Duodenal mucosa (tissue), 2 donors: ENCODE measurements around the gene FAM181B.

Experiments used
- H3K27ac ChIP-seq: one replicate; pipeline ENCODE4 v1.7.0; 2013; ENCODE audit warnings: low read depth, low read length
- H3K27me3 ChIP-seq, 2 donors: one replicate each; pipeline ENCODE4 v1.7.0; 2013; ENCODE audit warnings: low read length in 2 of 2, control low read depth in 1 of 2; ENCODE audit not compliant: insufficient read depth in 2 of 2, control insufficient read depth in 1 of 2
- H3K36me3 ChIP-seq, 2 donors: one replicate each; pipeline ENCODE4 v1.7.0; 2013; ENCODE audit warnings: low read length in 2 of 2, control low read depth in 1 of 2; ENCODE audit not compliant: insufficient read depth in 2 of 2, control insufficient read depth in 1 of 2
- H3K4me1 ChIP-seq, 2 donors: one replicate each; pipeline ENCODE4 v1.7.0; 2013; ENCODE audit warnings: low read length in 2 of 2, control low read depth in 1 of 2; ENCODE audit not compliant: insufficient read depth in 2 of 2, control insufficient read depth in 1 of 2
- H3K4me3 ChIP-seq, 2 donors: one replicate each; pipeline ENCODE4 v1.7.0; 2013; ENCODE audit warnings: low read length in 2 of 2, low read depth in 1 of 2
- H3K9ac ChIP-seq, 2 donors: one replicate each; pipeline ENCODE4 v1.7.0; 2013; ENCODE audit warnings: low read length in 2 of 2, low read depth in 1 of 2
- H3K9me3 ChIP-seq, 2 donors: one replicate each; pipeline ENCODE4 v1.7.0; 2013; ENCODE audit warnings: low read length in 2 of 2, control low read depth in 1 of 2; ENCODE audit not compliant: control insufficient read depth in 1 of 2

Gene FAM181B

GRCh38 chr11:82732734-82733443 is 775 bp downstream of the FAM181B start:
- Histone ChIP-seq H3K9me3 (no peaks in the 10 kb centered on the region), H3K4me3 (peak overlapping the region; percentile 44 to 65), H3K4me1 (no peaks in the 10 kb centered on the region), H3K9ac (peak overlapping the region in 1 of 2 donors; percentile 18), H3K36me3 (no peaks in the 10 kb centered on the region), H3K27me3 (peaks cover 42 to 43% of the 10 kb centered on the region in 2 donors), H3K27ac (no peak overlapping the region)

GRCh38 chr11:82732348-82732733 is 1.3 kb downstream of the FAM181B start:
- Histone ChIP-seq H3K4me3 (peak overlapping the region in 1 of 2 donors; percentile 43), H3K9ac (no peak overlapping the region)

GRCh38 chr11:82731691-82732277 is 1.9 kb downstream of the FAM181B start:
- no peak overlapping the region for H3K9ac ChIP-seq
- H3K4me3 ChIP-seq: no peak overlapping the region
- no peaks in the 10 kb centered on the region for H3K9me3 ChIP-seq
- peaks cover 42 to 47% of the 10 kb centered on the region in 2 donors for H3K27me3 ChIP-seq
- H3K36me3 ChIP-seq: no peaks in the 10 kb centered on the region
- H3K27ac ChIP-seq: no peak overlapping the region
- no peaks in the 10 kb centered on the region for H3K4me1 ChIP-seq

More at GRCh38 chr11:82732348-82732733, 1.3 kb downstream of the FAM181B start:
- Histone ChIP-seq H3K4me1 (no peaks in the 10 kb centered on the region), H3K27me3 (peaks cover 42 to 44% of the 10 kb centered on the region in 2 donors), H3K9me3 (no peaks in the 10 kb centered on the region), H3K36me3 (no peaks in the 10 kb centered on the region), H3K27ac (no peak overlapping the region)

GRCh38 chr11:82730754-82731153 is 2.9 kb downstream of the FAM181B start:
- Histone ChIP-seq H3K4me1 (no peaks in the 10 kb centered on the region), H3K9ac (no peak overlapping the region), H3K36me3 (no peaks in the 10 kb centered on the region), H3K4me3 (no peak overlapping the region), H3K27ac (no peak overlapping the region), H3K9me3 (no peaks in the 10 kb centered on the region), H3K27me3 (peaks cover 42 to 47% of the 10 kb centered on the region in 2 donors)

GRCh38 chr11:82730286-82730685 is 3.4 kb downstream of the FAM181B start:
- no peaks in the 10 kb centered on the region for H3K4me1 ChIP-seq
- no peaks in the 10 kb centered on the region for H3K9me3 ChIP-seq
- no peak overlapping the region for H3K9ac ChIP-seq
- H3K27ac ChIP-seq: no peak overlapping the region
- H3K36me3 ChIP-seq: no peaks in the 10 kb centered on the region
- H3K27me3 ChIP-seq: peaks cover 42 to 47% of the 10 kb centered on the region in 2 donors
- H3K4me3 ChIP-seq: no peak overlapping the region

- H3K27me3 ChIP-seq: peaks cover 0 to 9% of the 10 kb centered on the region in 2 donors
- no peak overlapping the region for H3K27ac ChIP-seq
- H3K4me3 ChIP-seq: no peak overlapping the region
- no peaks in the 10 kb centered on the region for H3K9me3 ChIP-seq
- H3K36me3 ChIP-seq: no peaks in the 10 kb centered on the region
- no peaks in the 10 kb centered on the region for H3K4me1 ChIP-seq
- no peak overlapping the region for H3K9ac ChIP-seq
Observed at GRCh38 chr11:82724026-82724425, 9.6 kb downstream of the FAM181B start.

GRCh38 chr11:82722231-82722630 is 11.4 kb downstream of the FAM181B start:
- Histone ChIP-seq H3K9me3 (no peaks in the 10 kb centered on the region), H3K4me3 (no peak overlapping the region)

GRCh38 chr11:82720267-82721065 is 13.2 kb downstream of the FAM181B start:
- Histone ChIP-seq H3K9ac (no peak overlapping the region), H3K27ac (no peak overlapping the region), H3K4me3 (no peak overlapping the region), H3K4me1 (no peaks in the 10 kb centered on the region), H3K9me3 (no peaks in the 10 kb centered on the region), H3K36me3 (no peaks in the 10 kb centered on the region), H3K27me3 (no peaks in the 10 kb centered on the region)

More at GRCh38 chr11:82722231-82722630, 11.4 kb downstream of the FAM181B start:
- Histone ChIP-seq H3K27me3 (peaks cover 0 to 3% of the 10 kb centered on the region in 2 donors), H3K27ac (no peak overlapping the region), H3K4me1 (no peaks in the 10 kb centered on the region), H3K9ac (no peak overlapping the region), H3K36me3 (no peaks in the 10 kb centered on the region)

GRCh38 chr11:82719361-82720105 is 14.1 kb downstream of the FAM181B start:
- no peak overlapping the region for H3K9ac ChIP-seq
- no peaks in the 10 kb centered on the region for H3K9me3 ChIP-seq
- no peak overlapping the region for H3K27ac ChIP-seq
- H3K4me1 ChIP-seq: no peaks in the 10 kb centered on the region
- H3K36me3 ChIP-seq: no peaks in the 10 kb centered on the region
- no peak overlapping the region for H3K4me3 ChIP-seq
- H3K27me3 ChIP-seq: no peaks in the 10 kb centered on the region
